Measurements from ENCODE around the gene SS18L1. TPM values are rescaled to one million over a fixed set of nuclear protein-coding genes. Genes with fewer than 3 reads are reported as not detected.

SS18L1 gene
- total RNA-seq, 1 experiment from 2014 or later, result 34.7 TPM

GRCh38 chr20:62133864-62134263 is 9.7 kb upstream of the SS18L1 start:
- Histone ChIP-seq H3K36me3 (ENCODE audit: insufficient read depth, low read length, poor library complexity, severe bottlenecking) (peaks cover 97% of the 10 kb centered on the region), H3K27me3 (replicated peaks; ENCODE audit: insufficient read depth, low read depth, low read length, poor library complexity) (no peaks in the 10 kb centered on the region), H3K4me3 (ENCODE audit: low read depth, low read length, poor library complexity, severe bottlenecking) (no peak overlapping the region), H3K9me3 (ENCODE audit: low read depth, low read length, poor library complexity, severe bottlenecking) (no peaks in the 10 kb centered on the region), H3K27ac (ENCODE audit: low read depth, low read length, poor library complexity, severe bottlenecking) (no peak overlapping the region), H3K4me1 (ENCODE audit: insufficient read depth, low read length, poor library complexity, severe bottlenecking) (peaks cover 5% of the 10 kb centered on the region)
- ChIA-PET CTCF (interaction anchor here (0.6 kb wide), 1 partner anchor 123 kb away, joined by 3 read pairs; no protein-coding TSS in a partner anchor), POLR2A (ENCODE audit: low non-redundant PET) (no interaction called here)
- BruUV-seq (replicated peaks), result no TSS peak
- DNase-seq (ENCODE audit: low spot score), result peak; percentile 33
- TF ChIP-seq CTCF (conservative IDR thresholded peaks at IDR 0.05; ENCODE audit: low read depth, low read length) (peak; percentile 26; the same call in 1 of the 2 replicates), EZH2 (IDR thresholded peaks at IDR 0.05; ENCODE audit: borderline replicate concordance, low read depth, low read length, poor library complexity, severe bottlenecking) (no peak)
- intact Hi-C loops (cut with micrococcal nuclease; ENCODE audit: unreplicated experiment), result no loop called here

GRCh38 chr20:62134735-62135231 is 8.8 kb upstream of the SS18L1 start:
- Histone ChIP-seq H3K27me3 (replicated peaks; ENCODE audit: insufficient read depth, low read depth, low read length, poor library complexity) (no peaks in the 10 kb centered on the region), H3K36me3 (ENCODE audit: insufficient read depth, low read length, poor library complexity, severe bottlenecking) (peaks cover 99% of the 10 kb centered on the region), H3K9me3 (ENCODE audit: low read depth, low read length, poor library complexity, severe bottlenecking) (no peaks in the 10 kb centered on the region), H3K4me3 (ENCODE audit: low read depth, low read length, poor library complexity, severe bottlenecking) (no peak overlapping the region), H3K27ac (ENCODE audit: low read depth, low read length, poor library complexity, severe bottlenecking) (no peak overlapping the region), H3K4me1 (ENCODE audit: insufficient read depth, low read length, poor library complexity, severe bottlenecking) (no peaks in the 10 kb centered on the region)
- POLR2A ChIA-PET (ENCODE audit: low non-redundant PET), result no interaction called here
- no peak for DNase-seq (ENCODE audit: low spot score)
- BruUV-seq (replicated peaks), result TSS peak; percentile 46
- intact Hi-C loops (cut with micrococcal nuclease; ENCODE audit: unreplicated experiment), result loop anchor here (1.0 kb wide), 1 partner anchor 123 kb away; no protein-coding TSS in a partner anchor
- CTCF ChIA-PET, result no interaction called here
- no peak for TF ChIP-seq EZH2 (IDR thresholded peaks at IDR 0.05; ENCODE audit: borderline replicate concordance, low read depth, low read length, poor library complexity, severe bottlenecking)
- no peak for TF ChIP-seq CTCF (conservative IDR thresholded peaks at IDR 0.05; ENCODE audit: low read depth, low read length)

- no peaks in the 10 kb centered on the region for H3K9me3 ChIP-seq (ENCODE audit: low read depth, low read length, poor library complexity, severe bottlenecking)
- H3K36me3 ChIP-seq (ENCODE audit: insufficient read depth, low read length, poor library complexity, severe bottlenecking), result peaks cover 99% of the 10 kb centered on the region
- TF ChIP-seq CTCF (conservative IDR thresholded peaks at IDR 0.05; ENCODE audit: low read depth, low read length) (no peak), EZH2 (IDR thresholded peaks at IDR 0.05; ENCODE audit: borderline replicate concordance, low read depth, low read length, poor library complexity, severe bottlenecking) (no peak)
- H3K4me1 ChIP-seq (ENCODE audit: insufficient read depth, low read length, poor library complexity, severe bottlenecking), result no peaks in the 10 kb centered on the region
- no TSS peak for BruUV-seq (replicated peaks)
- H3K27ac ChIP-seq (ENCODE audit: low read depth, low read length, poor library complexity, severe bottlenecking), result no peak overlapping the region
- ChIA-PET CTCF (interaction anchor here (1.7 kb wide), 1 partner anchor 125 kb away, joined by 6 read pairs; no protein-coding TSS in a partner anchor), POLR2A (ENCODE audit: low non-redundant PET) (no interaction called here)
- DNase-seq (ENCODE audit: low spot score), result no peak
- H3K4me3 ChIP-seq (ENCODE audit: low read depth, low read length, poor library complexity, severe bottlenecking), result no peak overlapping the region
- no peaks in the 10 kb centered on the region for H3K27me3 ChIP-seq (replicated peaks; ENCODE audit: insufficient read depth, low read depth, low read length, poor library complexity)
- intact Hi-C loops (cut with micrococcal nuclease; ENCODE audit: unreplicated experiment), result loop anchor here (1.0 kb wide), 1 partner anchor 124 kb away; no protein-coding TSS in a partner anchor
Measured at GRCh38 chr20:62135573-62136266, 7.8 kb upstream of the SS18L1 start.

All from A673 (cell line).